Naive thymus-derived CD4-positive, alpha-beta T cell (primary cell): ENCODE results near the gene CCL24. TPM values are rescaled to one million over a fixed set of nuclear protein-coding genes. Genes with fewer than 3 reads are reported as not detected.
A peak's percentile ranks its signal among the peaks of the same experiment; 100 is the strongest.

Source experiments
- ATAC-seq: fragments of 150-1000 bp; cut with Tn5 transposase; 2 replicates; pipeline ENCODE4 v1.10.0; 2021; ENCODE audit warnings: mild to moderate bottlenecking, moderate library complexity
- CTCF ChIA-PET: fragments of 350-600 bp; sonication (Branson Sonifier 250); formaldehyde crosslinking; loops from one replicate; lab custom pipeline; 2021; ENCODE audit warnings: antibody characterized with exemption; lab: Charles Lee
- POLR2A ChIA-PET: fragments of 350-600 bp; sonication (Branson Sonifier 250); formaldehyde crosslinking; loops from one replicate; lab custom pipeline; 2021; ENCODE audit warnings: antibody characterized with exemption, inconsistent platforms; lab: Charles Lee
- DNase-seq, 9 donors: peaks; one replicate each; pipeline versions ENCODE4 v3.0.0 to v3.0.0-alpha.2; 2020 to 2022; ENCODE audit warnings: mixed read lengths in 1 of 9
- H3K27ac ChIP-seq: one replicate; pipeline ENCODE4 v1.7.0; 2013; ENCODE audit warnings: mild to moderate bottlenecking, low read depth, low read length, moderate library complexity
- H3K27me3 ChIP-seq, 2 donors: one replicate each; pipeline ENCODE4 v1.7.0; 2013; ENCODE audit warnings: low read length in 2 of 2, mild to moderate bottlenecking in 2 of 2, moderate library complexity in 2 of 2; ENCODE audit not compliant: control insufficient read depth in 2 of 2, insufficient read depth in 2 of 2
- H3K36me3 ChIP-seq, 3 experiments: 1 replicate in 2 of 3; 2 replicates in 1 of 3; pipeline ENCODE4 v1.7.0; 2013; ENCODE audit warnings: low read length in 3 of 3, mild to moderate bottlenecking in 3 of 3, moderate library complexity in 1 of 3; ENCODE audit not compliant: insufficient read depth in 3 of 3, control insufficient read depth in 2 of 3
- H3K4me1 ChIP-seq, 2 donors: one replicate each; pipeline ENCODE4 v1.7.0; 2013; ENCODE audit warnings: low read length in 2 of 2, mild to moderate bottlenecking in 2 of 2, moderate library complexity in 1 of 2; ENCODE audit not compliant: control insufficient read depth in 2 of 2, insufficient read depth in 2 of 2
- H3K4me3 ChIP-seq: 2 replicates; pipeline ENCODE4 v1.7.0; 2013; ENCODE audit warnings: mild to moderate bottlenecking, low read length
- H3K9me3 ChIP-seq, 3 experiments: 1 replicate in 2 of 3; 2 replicates in 1 of 3; pipeline ENCODE4 v1.7.0; 2013; ENCODE audit warnings: low read length in 3 of 3; ENCODE audit not compliant: control insufficient read depth in 2 of 3
- H3K27ac Mint-ChIP-seq, 9 donors: one replicate each; pipeline ENCODE4 v1.8.0; 2020 to 2022; ENCODE audit warnings: mixed read lengths in 9 of 9, mild to moderate bottlenecking in 8 of 9, moderate library complexity in 5 of 9, inconsistent platforms in 2 of 9
- H3K27me3 Mint-ChIP-seq, 5 donors: one replicate each; pipeline ENCODE4 v1.8.0; 2021 to 2022; ENCODE audit warnings: mixed read lengths in 5 of 5, mild to moderate bottlenecking in 1 of 5
- H3K36me3 Mint-ChIP-seq, 5 donors: one replicate each; pipeline ENCODE4 v1.8.0; 2020 to 2022; ENCODE audit warnings: mixed read lengths in 5 of 5, mild to moderate bottlenecking in 3 of 5, inconsistent platforms in 1 of 5
- H3K4me1 Mint-ChIP-seq, 7 donors: one replicate each; pipeline ENCODE4 v1.8.0; 2020 to 2022; ENCODE audit warnings: mixed read lengths in 7 of 7, mild to moderate bottlenecking in 3 of 7, inconsistent platforms in 1 of 7
- H3K4me3 Mint-ChIP-seq, 10 donors: one replicate each; pipeline ENCODE4 v1.8.0; 2020 to 2022; ENCODE audit warnings: mild to moderate bottlenecking in 10 of 10, mixed read lengths in 10 of 10, moderate library complexity in 6 of 10, inconsistent platforms in 2 of 10
- H3K9me3 Mint-ChIP-seq, 11 donors: one replicate each; pipeline ENCODE4 v1.8.0; 2020 to 2022; ENCODE audit warnings: mixed read lengths in 11 of 11, mild to moderate bottlenecking in 4 of 11, inconsistent platforms in 1 of 11, moderate library complexity in 1 of 11
- intact Hi-C, 2 donors: fragments of 100-400 bp; cut with micrococcal nuclease; formaldehyde crosslinking; loops; one replicate each; pipeline ENCODE4 v1.15.1; 2023
- polyA plus RNA-seq, 2 donors: library from polyadenylated mRNA; unstranded; fragments of 300-500 nt; fragmentation: Illumina TruSeq; gene quantifications; one replicate each; pipeline ENCODE4 v1.2.3, GENCODE V29; 2021
- total RNA-seq, 6 experiments: library from RNA in 5 of 6; stranded (reverse) in 5 of 6; gene quantifications; 1 replicate in 5 of 6; 2 replicates in 1 of 6; pipeline ENCODE4 v1.2.3 and lab custom pipeline; 2021 to 2026

CCL24 gene
- total and polyA plus RNA-seq, 7 experiments from 2014 or later: not detected

DNA sequence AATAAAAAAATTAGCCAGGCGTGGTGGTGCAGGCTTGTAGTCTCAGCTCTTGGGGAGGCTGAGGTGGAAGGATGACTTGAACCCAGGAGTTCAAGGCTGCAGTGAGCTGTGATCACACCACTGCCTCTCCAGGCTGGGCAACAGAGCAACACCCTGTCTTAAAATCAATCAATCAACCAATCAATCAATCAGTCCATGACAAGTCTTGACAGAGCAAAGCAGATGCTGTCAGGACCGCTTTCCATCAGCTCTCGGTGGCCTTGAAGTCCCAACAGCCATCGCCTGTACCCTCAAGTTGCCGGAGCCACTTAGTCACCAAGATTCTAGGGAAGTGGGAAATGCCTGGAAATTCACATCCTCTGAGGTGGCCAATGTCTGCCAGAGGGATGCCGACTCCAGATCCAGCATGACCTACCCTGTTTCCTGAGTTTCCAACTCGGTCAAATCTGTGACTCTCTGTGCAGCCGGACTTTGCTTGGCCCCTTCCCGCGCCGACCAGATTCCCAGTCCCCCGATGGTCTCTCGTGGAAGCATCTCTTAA lies 871 bp upstream of the CCL24 start:
- H3K4me1 Mint-ChIP-seq: peaks cover 0 to 2% (median 0%) of the 10 kb centered on the region in 7 donors
- DNase-seq (no peak), ATAC-seq (no peak)
- H3K27ac Mint-ChIP-seq: peak overlapping the region in 1 of 9 donors; percentile 30
- no peak overlapping the region for H3K4me3 ChIP-seq
- POLR2A ChIA-PET: no interaction called here
- H3K9me3 ChIP-seq: no peaks in the 10 kb centered on the region
- CTCF ChIA-PET: no interaction called here
- H3K36me3 Mint-ChIP-seq: no peaks in the 10 kb centered on the region
- intact Hi-C loops: no loop called here
- no peaks in the 10 kb centered on the region for H3K27me3 ChIP-seq
- H3K4me1 ChIP-seq: no peaks in the 10 kb centered on the region
- H3K27ac ChIP-seq: no peak overlapping the region
- peaks cover 0 to 2% (median 0%) of the 10 kb centered on the region in 11 donors for H3K9me3 Mint-ChIP-seq
- H3K4me3 Mint-ChIP-seq: no peak overlapping the region
- peaks cover 0 to 10% (median 0%) of the 10 kb centered on the region in 5 donors for H3K27me3 Mint-ChIP-seq
- H3K36me3 ChIP-seq: no peaks in the 10 kb centered on the region

DNA sequence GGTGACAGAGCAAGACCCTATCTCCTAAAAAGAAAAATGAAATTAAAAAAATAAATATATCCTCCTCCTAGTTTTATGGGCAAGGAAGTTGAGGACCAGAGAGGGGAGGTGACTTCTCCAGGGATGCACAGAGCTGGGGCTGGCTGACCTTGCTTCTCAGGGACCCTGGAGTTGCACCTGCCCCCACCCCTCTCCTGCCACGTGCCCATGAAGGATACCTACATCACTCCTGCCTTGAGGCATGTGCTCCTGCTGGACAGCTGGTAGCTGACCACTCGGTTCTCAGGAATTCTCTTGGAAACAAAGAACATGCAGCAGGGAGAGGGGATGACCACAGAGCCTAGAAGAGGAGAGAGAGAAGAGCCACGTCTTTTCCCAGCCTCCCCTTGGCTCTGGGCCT lies 522 bp downstream of the CCL24 start:
- Histone ChIP-seq H3K9me3 (no peaks in the 10 kb centered on the region), H3K27me3 (no peaks in the 10 kb centered on the region), H3K4me3 (no peak overlapping the region), H3K36me3 (no peaks in the 10 kb centered on the region), H3K27ac (no peak overlapping the region), H3K4me1 (no peaks in the 10 kb centered on the region)
- Mint-ChIP-seq H3K4me3 (no peak overlapping the region), H3K27ac (no peak overlapping the region), H3K36me3 (no peaks in the 10 kb centered on the region), H3K27me3 (peaks cover 0 to 7% (median 0%) of the 10 kb centered on the region in 5 donors), H3K9me3 (peaks cover 0 to 3% (median under 1%) of the 10 kb centered on the region in 11 donors), H3K4me1 (peaks cover 0 to 2% (median 0%) of the 10 kb centered on the region in 7 donors)
- ATAC-seq: no peak
- ChIA-PET CTCF (no interaction called here), POLR2A (no interaction called here)
- intact Hi-C loops: no loop called here
- DNase-seq: no peak

DNA sequence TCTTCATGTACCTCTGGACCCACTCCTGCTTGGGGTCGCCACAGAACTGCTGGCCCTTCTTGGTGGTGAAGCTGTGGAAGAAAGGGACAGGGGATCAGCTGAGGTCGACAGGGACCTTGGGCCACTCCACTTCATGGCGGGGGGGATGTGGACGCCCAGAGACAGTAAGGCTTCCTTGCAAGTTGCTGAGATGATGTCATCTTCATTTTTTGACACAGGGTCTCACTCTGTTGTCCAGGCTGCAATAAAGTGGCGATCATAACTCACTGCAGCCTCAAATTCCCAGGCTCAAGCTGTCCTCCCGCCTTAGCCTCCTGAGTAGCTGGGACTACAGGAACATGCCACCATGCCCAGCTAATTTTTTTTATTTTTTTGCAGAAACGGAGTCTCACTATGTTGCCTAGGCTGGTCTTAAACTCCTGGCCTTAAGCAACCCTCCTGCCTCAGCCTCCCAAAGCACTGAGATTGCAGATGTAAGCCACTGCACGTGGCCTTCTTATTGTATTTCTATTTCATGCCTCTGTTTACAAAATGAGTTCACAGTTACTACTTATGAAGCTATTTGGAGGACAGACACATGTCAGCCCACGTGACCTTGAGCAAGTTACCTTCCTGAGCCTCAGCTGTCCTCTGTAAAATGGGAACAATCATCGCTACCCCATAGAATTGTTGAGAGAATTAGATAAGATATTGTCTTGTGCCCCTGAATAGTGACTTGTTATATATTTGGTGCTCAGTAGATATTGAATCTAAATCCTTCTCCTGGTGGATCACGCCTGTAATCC lies 1.5 kb downstream of the CCL24 start:
- Histone ChIP-seq H3K4me3 (no peak overlapping the region), H3K27ac (no peak overlapping the region), H3K36me3 (no peaks in the 10 kb centered on the region), H3K27me3 (no peaks in the 10 kb centered on the region), H3K4me1 (no peaks in the 10 kb centered on the region), H3K9me3 (peaks cover 0 to 3% (median 0%) of the 10 kb centered on the region in 3 experiments)
- CTCF ChIA-PET: no interaction called here
- intact Hi-C loops: no loop called here
- POLR2A ChIA-PET: no interaction called here
- H3K4me3 Mint-ChIP-seq: no peak overlapping the region
- peaks cover 0 to 3% (median 0%) of the 10 kb centered on the region in 5 donors for H3K36me3 Mint-ChIP-seq
- ATAC-seq (no peak), DNase-seq (no peak)
- peak overlapping the region in 1 of 9 donors; percentile 46 for H3K27ac Mint-ChIP-seq
- peaks cover 0 to 12% (median 5%) of the 10 kb centered on the region in 11 donors for H3K9me3 Mint-ChIP-seq
- H3K4me1 Mint-ChIP-seq: peaks cover 0 to 1% (median 0%) of the 10 kb centered on the region in 7 donors
- H3K27me3 Mint-ChIP-seq: peaks cover 0 to 6% (median 0%) of the 10 kb centered on the region in 5 donors

DNA sequence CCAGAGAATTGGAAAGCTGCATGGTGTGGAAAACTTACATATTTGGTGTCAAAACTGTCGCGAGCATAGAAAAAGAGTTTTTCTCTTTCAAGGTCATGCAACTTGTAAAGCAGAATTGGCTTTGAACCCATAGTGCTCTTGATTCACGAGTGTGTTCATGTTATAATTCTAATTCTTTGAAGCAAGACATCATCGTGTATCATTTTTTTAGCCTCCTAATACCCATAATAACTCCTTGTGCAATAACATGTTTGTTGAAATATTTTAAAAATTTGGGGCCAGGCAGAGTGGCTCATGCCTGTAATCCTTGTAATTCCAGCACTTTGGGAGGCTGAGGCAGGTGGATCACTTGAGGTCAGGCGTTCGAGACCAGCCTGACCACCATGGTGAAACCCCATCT lies 4.2 kb downstream of the CCL24 start:
- Histone ChIP-seq H3K27ac (no peak overlapping the region), H3K36me3 (no peaks in the 10 kb centered on the region), H3K4me1 (no peaks in the 10 kb centered on the region), H3K9me3 (peaks cover 0 to 10% (median 0%) of the 10 kb centered on the region in 3 experiments), H3K27me3 (no peaks in the 10 kb centered on the region), H3K4me3 (no peak overlapping the region)
- peaks cover 0 to 20% (median 11%) of the 10 kb centered on the region in 11 donors for H3K9me3 Mint-ChIP-seq
- H3K27me3 Mint-ChIP-seq: peaks cover 0 to 6% (median 0%) of the 10 kb centered on the region in 5 donors
- ChIA-PET CTCF (no interaction called here), POLR2A (no interaction called here)
- ATAC-seq (no peak), DNase-seq (no peak)
- peaks cover 0 to 3% (median 0%) of the 10 kb centered on the region in 5 donors for H3K36me3 Mint-ChIP-seq
- no peak overlapping the region for H3K27ac Mint-ChIP-seq
- no peak overlapping the region for H3K4me3 Mint-ChIP-seq
- H3K4me1 Mint-ChIP-seq: no peaks in the 10 kb centered on the region
- intact Hi-C loops: no loop called here

- Histone ChIP-seq H3K9me3 (peaks cover 0 to 10% (median 0%) of the 10 kb centered on the region in 3 experiments), H3K36me3 (no peaks in the 10 kb centered on the region), H3K27me3 (no peaks in the 10 kb centered on the region), H3K4me3 (no peak overlapping the region), H3K27ac (no peak overlapping the region), H3K4me1 (no peaks in the 10 kb centered on the region)
- ChIA-PET CTCF (no interaction called here), POLR2A (no interaction called here)
- H3K27me3 Mint-ChIP-seq: peaks cover 0 to 5% (median 0%) of the 10 kb centered on the region in 5 donors
- no peak for DNase-seq
- no peak for ATAC-seq
- no peak overlapping the region for H3K4me3 Mint-ChIP-seq
- no peaks in the 10 kb centered on the region for H3K4me1 Mint-ChIP-seq
- no peak overlapping the region for H3K27ac Mint-ChIP-seq
- H3K9me3 Mint-ChIP-seq: peaks cover 0 to 20% (median 11%) of the 10 kb centered on the region in 11 donors
- peaks cover 0 to 3% (median 0%) of the 10 kb centered on the region in 5 donors for H3K36me3 Mint-ChIP-seq
- intact Hi-C loops: no loop called here
These were observed 5.5 kb downstream of the CCL24 start for GRCh38 chr7:75808106-75808505.

DNA sequence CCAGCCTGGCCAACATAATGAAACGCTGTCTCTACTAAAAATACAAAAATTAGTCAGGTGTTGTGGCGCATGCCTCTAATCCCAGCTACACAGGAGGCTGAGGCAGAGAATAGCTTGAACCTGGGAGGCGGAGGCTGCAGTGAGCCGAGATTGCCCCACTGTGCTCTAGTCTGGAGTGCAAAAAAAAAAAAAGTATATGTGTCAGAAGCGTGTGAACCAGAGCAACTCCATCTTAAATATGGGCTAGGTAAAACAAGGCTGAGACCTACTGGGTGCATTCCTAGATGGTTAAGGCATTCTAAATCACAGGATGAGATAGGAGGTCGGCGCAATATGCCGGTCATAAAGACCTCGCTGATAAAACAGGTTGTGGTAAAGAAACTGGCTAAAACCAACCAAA lies 6.2 kb downstream of the CCL24 start:
- Histone ChIP-seq H3K4me1 (no peaks in the 10 kb centered on the region), H3K36me3 (no peaks in the 10 kb centered on the region), H3K27me3 (no peaks in the 10 kb centered on the region), H3K27ac (no peak overlapping the region), H3K4me3 (no peak overlapping the region), H3K9me3 (peaks cover 0 to 10% (median 0%) of the 10 kb centered on the region in 3 experiments)
- Mint-ChIP-seq H3K4me3 (no peak overlapping the region), H3K36me3 (peaks cover 0 to 3% (median 0%) of the 10 kb centered on the region in 5 donors), H3K9me3 (peaks cover 0 to 20% (median 11%) of the 10 kb centered on the region in 11 donors), H3K4me1 (no peaks in the 10 kb centered on the region), H3K27me3 (peaks cover 0 to 5% (median 0%) of the 10 kb centered on the region in 5 donors), H3K27ac (no peak overlapping the region)
- ATAC-seq (no peak), DNase-seq (no peak)
- ChIA-PET CTCF (no interaction called here), POLR2A (no interaction called here)
- intact Hi-C loops: no loop called here
